T-helper 2 cell (primary cell): ENCODE measurements around the gene RNF10.
"Not testable (repeated sequence)": the region's sequence is repeated elsewhere in the genome, so short reads cannot be mapped to it uniquely, and the experiment has no call there.

Experiments used
- DNase-seq, 5 experiments: peaks; one replicate each; pipeline versions ENCODE4 v3.0.0 to v3.0.0-alpha.2; 2012 to 2022

Gene RNF10

GRCh38 chr12:120580787-120581723, 46.9 kb downstream of the RNF10 start, which contains the start of gene POP5:
Gene POP5, minus strand, starts transcription at chr12:120581402. Its CDS starts 40 bp downstream, at chr12:120581362.
- peak; percentile 81 to 97 (median 90) for DNase-seq

GRCh38 chr12:120581998-120582397, 47.8 kb downstream of the RNF10 start:
- no peak for DNase-seq

- peak; percentile 59 to 82 (median 70) for DNase-seq
These were observed 49.4 kb downstream of the RNF10 start for GRCh38 chr12:120583478-120584030.

GRCh38 chr12:120584343-120585149, 50.4 kb downstream of the RNF10 start:
- DNase-seq = peak; percentile 14 to 51 (median 45)

GRCh38 chr12:120586206-120586605, 52.0 kb downstream of the RNF10 start:
- no peak for DNase-seq

GRCh38 chr12:120586860-120587259, 52.7 kb downstream of the RNF10 start:
- no peak for DNase-seq

- DNase-seq = no peak
These were observed 54.2 kb downstream of the RNF10 start for GRCh38 chr12:120588371-120588770.

GRCh38 chr12:120588948-120589930, 55.1 kb downstream of the RNF10 start:
- no peak for DNase-seq

- DNase-seq = no peak
These were observed 56.7 kb downstream of the RNF10 start for GRCh38 chr12:120590741-120591407.

- DNase-seq = no peak
These were observed 58.2 kb downstream of the RNF10 start for GRCh38 chr12:120592121-120593049.

GRCh38 chr12:120596901-120597300, 62.7 kb downstream of the RNF10 start:
- DNase-seq = no peak

- DNase-seq = no peak
These were observed 63.7 kb downstream of the RNF10 start for GRCh38 chr12:120597861-120598260.

- no peak for DNase-seq
These were observed 64.7 kb downstream of the RNF10 start for GRCh38 chr12:120598674-120599463.

GRCh38 chr12:120599672-120600552, 65.8 kb downstream of the RNF10 start:
- no peak for DNase-seq

GRCh38 chr12:120602416-120602815, 68.3 kb downstream of the RNF10 start:
- DNase-seq = not testable (repeated sequence)

- no peak for DNase-seq
These were observed 76.4 kb downstream of the RNF10 start for GRCh38 chr12:120610560-120610959.

GRCh38 chr12:120611534-120611933, 77.4 kb downstream of the RNF10 start:
- DNase-seq = not testable (repeated sequence)

GRCh38 chr12:120614848-120615247, 80.7 kb downstream of the RNF10 start:
- DNase-seq = no peak
